Activated effector memory CD4-positive, alpha-beta T cell treated with Interleukin-2 at 50 U/mL for 16 hours (primary cell): ENCODE measurements around the gene NUTF2.
"Not testable (repeated sequence)": the region's sequence is repeated elsewhere in the genome, so short reads cannot be mapped to it uniquely, and the experiment has no call there.

Experiments used
- DNase-seq: peaks from one replicate; pipeline ENCODE4 v3.0.0-alpha.2; 2020

NUTF2 gene

DNA sequence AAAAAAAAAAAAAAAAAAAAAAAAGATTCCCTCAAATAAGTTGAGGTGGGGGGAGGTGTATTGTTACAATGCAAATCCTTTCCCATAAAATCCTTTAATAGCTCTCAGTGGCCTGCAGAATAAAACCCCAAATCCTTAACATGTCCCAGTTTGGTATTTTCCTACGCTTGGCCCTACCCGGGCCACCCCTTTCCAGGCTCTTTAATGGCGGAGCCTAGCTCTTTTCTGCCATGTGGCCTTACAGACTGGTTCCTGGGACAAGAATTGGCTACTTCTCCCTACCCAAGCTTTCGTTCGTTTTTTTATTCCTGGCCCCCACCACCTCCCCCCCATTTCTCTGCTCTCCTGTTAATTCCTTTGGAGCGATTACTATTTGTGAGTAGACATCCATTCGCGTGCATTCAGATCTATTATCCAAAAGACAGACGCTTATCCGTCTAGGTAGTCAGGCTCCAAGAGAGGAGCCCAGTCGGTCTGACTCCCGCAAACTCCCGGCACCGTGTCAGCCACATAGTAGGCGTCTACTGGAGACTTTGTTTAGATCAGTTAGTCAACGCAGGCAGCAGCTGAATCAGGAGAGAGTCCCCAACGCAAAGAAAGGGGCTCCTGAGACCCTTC is 5.4 kb upstream of the NUTF2 start:
- DNase-seq = no peak

DNA sequence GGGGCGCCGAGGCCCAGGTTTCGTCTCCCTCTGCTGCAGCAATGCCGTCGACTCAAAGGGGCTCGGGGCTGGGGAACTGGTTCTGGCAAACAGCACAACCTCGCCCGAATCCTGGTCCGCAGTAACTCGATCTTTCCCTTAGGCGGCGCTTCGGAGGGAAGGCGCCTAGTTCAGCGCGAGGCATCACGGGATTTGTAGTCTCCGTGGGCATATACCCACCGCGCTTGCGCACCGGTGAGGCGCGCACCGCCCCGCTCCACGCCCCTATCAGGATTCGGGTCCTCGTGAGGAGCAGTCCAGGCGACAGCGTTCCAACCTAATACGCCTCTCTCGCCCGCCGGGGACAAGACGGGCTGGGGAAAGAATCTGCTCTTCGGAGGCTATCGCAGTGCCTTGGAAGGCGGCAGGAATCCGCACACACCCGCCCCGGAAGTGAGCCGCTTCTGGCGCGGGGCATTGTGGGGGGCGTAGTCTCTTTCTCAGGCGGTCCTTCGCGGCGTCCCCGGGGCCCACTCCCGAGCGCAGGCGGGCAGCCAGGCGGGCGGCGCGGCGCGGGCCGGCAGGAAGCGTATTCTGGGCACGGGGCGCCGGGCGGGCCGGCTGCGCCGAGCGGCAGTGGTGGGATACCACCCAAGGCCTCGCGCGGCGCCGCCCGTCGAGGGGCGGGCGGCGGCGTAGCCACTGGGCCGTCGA is 4.8 kb upstream of the NUTF2 start, which contains the start of gene THAP11:
Gene THAP11, plus strand, starts transcription at position 505 of the 693 bp plus-strand sequence. CDS start 235 bp downstream, outside the sequence.
- peak; percentile 92 for DNase-seq

DNA sequence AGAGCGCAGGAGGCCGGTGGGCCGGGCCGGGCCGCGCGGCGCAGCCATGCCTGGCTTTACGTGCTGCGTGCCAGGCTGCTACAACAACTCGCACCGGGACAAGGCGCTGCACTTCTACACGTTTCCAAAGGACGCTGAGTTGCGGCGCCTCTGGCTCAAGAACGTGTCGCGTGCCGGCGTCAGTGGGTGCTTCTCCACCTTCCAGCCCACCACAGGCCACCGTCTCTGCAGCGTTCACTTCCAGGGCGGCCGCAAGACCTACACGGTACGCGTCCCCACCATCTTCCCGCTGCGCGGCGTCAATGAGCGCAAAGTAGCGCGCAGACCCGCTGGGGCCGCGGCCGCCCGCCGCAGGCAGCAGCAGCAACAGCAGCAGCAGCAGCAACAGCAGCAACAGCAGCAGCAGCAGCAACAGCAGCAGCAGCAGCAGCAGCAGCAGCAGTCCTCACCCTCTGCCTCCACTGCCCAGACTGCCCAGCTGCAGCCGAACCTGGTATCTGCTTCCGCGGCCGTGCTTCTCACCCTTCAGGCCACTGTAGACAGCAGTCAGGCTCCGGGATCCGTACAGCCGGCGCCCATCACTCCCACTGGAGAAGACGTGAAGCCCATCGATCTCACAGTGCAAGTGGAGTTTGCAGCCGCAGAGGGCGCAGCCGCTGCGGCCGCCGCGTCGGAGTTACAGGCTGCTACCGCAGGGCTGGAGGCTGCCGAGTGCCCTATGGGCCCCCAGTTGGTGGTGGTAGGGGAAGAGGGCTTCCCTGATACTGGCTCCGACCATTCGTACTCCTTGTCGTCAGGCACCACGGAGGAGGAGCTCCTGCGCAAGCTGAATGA is 4.0 kb upstream of the NUTF2 start:
- DNase-seq = peak; percentile 60

DNA sequence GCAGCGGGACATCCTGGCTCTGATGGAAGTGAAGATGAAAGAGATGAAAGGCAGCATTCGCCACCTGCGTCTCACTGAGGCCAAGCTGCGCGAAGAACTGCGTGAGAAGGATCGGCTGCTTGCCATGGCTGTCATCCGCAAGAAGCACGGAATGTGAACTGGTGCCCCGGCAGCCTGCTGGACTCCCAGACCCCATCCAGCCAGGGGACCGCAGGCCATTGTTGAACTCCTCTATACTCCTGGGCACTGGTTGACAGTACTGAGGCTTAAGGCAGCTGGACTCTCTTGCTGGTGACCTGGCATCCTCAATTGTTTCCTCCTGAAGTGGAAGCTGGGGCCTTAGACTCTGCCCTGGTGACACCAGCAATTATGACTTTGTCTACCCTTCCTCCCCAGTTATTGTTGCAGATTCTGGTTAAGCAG is 3.4 kb upstream of the NUTF2 start:
- DNase-seq = no peak

DNA sequence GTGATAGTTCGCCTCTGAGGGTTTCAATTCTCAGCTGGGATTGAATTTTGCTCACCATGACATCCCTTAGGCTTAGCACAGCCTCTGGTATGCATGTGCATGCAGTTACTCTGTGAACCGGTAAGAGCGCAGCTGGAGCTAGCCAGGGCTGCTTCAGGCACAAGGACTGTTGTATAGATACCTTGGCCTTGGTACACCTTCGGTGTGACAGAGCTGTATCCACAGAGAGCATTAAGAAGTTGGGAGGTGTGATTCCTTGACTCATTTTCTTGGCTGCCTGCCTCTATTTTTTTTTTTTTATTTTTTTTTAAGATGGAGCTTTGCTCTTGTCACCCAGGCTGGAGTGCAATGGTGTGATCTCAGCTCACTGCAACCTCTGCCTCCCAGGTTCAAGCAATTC is 2.2 kb upstream of the NUTF2 start:
- DNase-seq = no peak

DNA sequence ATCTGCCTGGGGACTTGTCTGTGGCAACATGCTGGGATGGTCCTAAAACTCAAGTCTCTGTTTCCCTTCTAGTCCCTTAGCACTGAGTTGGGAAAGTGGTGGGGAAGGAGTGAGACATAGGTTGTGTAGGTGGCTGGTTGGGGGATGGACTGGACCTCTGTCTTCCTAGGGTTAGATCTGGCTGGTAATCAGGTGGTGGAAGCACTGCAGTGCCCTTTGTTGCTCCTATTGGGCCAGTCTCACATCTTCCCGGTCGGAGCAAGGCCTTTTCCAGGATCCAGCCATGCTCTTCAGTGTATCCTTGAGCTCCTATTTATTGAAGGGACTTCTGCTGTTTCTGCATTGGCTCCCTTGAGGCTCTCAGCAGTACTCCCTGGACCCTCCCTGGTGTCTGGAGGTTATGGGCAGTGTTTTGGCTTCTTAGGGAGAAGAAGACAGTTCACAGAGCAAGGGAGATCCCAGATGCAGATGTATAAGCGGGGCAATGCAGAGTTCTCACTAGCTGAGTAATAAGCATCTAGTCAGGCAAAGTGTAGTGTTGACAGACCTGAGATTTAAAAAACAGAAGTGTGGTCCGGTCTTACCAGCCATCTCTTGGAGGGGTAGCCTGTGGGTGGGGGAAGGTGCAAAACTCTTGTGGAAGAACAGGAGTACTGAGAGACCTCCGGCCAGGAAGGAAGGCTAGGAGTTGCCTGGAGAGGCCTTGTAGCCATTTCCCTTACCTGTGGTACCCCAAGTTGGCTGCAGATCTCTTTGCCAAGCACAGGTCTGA is 1.3 kb upstream of the NUTF2 start:
- DNase-seq = no peak

DNA sequence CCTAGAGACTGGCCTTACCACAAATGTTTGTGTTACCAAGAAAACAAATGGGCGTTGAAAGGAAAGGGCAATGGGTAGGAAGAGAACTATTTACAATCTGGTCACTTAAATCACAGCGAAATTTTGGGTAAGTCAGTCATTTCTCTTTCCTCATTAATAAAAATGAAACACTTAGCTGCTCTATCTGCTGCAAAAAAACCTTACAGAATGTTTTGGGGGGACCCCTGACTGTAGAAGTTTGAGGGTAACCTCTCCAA is 742 bp upstream of the NUTF2 start:
- DNase-seq = no peak

DNA sequence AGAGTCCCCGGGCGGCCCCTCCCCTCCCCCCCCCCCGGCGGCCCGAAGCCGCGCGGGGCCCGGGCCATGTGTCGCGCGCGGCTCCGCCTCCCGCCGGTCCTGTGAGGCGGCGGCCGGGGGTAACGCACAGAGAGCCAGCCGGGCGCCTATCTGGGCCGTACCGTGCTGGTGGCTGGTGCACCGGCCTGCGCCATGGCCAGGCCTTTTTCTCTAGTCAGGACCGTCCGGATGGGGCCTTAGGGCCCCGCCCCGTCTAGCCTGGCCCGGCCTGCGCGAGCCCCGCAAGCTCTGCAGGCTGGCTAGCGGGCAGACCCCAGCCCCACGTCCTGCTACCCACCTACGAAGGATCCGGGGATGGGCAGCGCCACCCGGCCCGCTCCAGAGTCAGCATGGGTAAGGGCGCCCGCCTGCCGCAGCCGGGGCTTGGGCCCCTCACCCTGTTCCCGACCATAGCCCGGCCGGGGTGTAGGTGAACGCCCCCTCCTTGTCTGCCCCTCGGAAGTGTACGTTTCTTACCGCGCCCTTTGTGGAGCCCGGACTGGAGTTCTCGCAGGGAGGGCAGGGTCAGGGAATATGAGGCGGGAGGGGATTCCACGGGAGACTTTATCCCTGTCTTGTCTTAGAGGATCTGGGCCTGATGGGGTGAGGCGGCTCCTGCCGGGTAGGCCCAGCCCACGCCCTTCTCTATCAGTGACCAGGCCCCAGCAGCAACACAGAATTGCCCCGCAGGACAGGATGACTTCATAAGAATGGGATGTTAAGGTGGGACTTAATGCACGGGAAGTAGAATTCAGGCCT is 530 bp downstream of the NUTF2 start, which contains the start of gene CENPT:
Gene CENPT, minus strand, starts transcription at position 630 of the 798 bp plus-strand sequence. CDS start 13,834 bp downstream, outside the sequence.
- no peak for DNase-seq

DNA sequence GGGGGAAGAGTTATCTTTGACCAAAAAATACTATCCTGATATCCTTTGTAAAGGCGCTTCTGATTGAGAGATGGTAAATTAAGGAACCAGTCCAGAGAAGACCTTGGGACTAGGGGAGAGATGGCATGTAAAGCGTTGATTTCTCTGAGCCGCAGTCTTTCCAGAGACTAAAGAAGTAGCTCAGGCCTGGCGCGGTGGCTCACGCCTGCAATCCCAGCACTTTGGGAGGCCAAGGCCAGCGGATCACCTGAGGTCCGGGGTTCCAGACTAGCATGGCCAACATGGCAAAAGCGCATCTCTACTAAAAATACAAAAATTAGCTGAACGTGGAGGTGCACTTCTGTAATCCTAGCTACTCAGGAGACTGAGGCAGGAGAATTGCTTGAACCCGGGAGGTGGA is 1.4 kb downstream of the NUTF2 start:
- no peak for DNase-seq

DNA sequence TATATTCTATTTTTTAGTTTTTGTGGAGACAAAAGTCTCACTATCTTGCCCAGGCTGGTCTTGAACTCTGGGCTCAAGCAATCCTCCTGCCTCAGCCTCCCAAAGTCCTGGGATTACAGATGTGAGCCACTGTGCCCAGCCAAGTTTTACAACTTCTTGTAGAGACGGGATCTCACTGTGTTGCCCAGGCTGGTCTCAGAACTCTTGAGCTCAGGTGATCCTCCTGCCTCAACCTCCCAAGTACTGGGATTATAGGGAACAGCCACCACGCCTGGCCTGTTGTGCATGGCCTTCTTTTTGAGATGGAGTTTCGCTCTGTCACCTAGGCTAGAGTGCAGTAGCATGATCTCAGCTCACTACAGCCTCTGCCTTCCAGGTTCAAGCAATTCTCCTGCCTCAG is 6.9 kb downstream of the NUTF2 start:
- no peak for DNase-seq

DNA sequence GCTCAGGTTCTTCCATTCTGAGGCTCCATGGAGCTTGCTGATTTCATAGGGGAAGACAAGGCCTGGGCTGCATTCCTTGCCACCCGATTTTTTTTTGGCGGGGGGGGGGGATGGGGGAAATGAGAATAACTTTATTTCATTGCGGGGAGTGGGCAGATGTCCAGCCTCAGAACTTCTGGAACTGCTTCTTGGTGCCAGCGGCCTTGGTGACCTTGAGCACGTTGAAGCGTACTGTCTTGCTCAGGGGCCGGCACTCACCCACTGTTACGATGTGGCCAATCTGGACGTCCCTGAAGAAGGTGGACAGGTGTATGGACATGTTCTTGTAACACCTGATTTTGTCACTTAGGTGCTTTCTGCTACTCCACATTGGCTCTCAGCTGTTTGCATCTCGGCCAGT is 9.1 kb downstream of the NUTF2 start:
- no peak for DNase-seq

DNA sequence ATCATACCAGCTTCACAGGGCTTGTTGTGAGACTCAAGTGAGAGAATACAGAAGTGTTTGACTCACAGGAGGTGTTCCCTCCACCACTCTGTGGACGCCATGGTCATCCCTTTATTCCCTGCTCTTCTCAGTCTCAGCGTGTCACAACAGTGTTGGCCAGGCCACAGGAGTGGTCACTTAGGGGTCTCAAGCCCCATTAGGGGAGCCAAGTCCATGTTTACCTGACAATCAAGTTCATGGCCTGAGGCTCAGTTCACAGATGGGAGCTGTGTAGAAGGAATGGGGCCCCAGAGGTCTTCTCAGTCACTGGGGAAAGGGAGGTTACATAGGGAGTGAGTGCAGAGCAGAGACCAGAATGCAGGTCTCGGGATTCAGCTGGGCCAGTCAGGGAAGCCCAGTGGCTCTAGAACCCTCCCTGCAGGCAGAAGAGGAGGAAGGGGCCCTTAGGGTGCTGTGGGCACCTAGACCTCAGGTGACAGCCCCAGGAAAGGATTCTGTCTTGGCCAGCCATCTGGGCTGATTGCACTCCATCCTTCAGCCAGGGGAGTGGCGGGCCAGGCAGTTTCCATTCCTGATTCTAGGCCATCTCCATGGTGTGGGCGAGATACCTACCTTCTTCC is 10.3 kb downstream of the NUTF2 start:
- DNase-seq = no peak

DNA sequence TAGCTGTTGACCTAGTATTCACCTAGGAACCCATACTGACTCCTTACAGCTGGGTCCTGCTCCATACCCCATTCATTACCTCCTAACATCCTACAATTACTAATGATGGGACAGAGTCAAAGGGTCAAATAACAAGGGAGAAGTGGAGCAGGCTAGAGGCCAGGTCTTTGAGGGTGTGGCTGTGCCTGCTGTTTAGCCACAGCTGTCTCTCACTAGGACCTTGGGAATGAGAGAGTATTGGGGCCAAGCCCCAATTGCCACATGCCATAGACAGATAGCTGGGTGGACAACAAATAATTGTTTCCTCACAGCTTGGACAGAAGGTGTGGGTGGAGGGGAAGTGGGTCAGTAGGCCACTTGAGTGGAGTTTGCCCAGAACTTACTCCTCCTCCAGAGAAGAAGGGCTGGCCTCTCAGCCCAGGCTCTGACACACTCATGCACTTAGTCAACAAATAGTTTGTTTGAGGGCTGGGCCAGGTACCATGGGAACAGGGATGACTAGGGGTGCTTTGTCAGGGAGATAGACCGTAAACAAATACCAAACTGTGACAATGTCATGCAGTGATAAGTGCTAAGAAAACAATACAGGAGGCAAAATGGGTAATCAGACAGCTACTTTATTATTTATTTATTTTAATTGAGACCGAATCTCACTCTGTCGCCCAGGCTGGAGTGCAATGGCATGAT is 11.0 kb downstream of the NUTF2 start:
- no peak for DNase-seq

DNA sequence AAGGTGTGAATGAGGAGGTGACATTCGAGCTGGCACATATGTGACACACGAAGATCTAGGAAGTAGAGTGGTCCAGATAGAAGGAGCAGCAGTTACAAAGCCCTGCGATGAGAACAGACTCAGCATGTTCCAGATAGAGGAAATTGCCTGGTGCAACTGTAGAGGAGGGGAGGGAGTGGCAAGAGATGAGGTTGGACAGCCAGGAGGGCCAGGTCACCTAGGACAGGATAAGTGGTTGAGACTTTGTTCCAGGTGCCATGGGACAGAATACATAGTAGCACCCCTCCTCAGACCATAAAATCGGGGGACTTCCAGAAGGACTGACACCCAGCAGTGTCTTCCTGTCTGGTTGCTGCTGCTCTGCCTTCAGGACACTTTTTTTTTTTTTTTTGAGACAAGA is 11.8 kb downstream of the NUTF2 start:
- DNase-seq = no peak

DNA sequence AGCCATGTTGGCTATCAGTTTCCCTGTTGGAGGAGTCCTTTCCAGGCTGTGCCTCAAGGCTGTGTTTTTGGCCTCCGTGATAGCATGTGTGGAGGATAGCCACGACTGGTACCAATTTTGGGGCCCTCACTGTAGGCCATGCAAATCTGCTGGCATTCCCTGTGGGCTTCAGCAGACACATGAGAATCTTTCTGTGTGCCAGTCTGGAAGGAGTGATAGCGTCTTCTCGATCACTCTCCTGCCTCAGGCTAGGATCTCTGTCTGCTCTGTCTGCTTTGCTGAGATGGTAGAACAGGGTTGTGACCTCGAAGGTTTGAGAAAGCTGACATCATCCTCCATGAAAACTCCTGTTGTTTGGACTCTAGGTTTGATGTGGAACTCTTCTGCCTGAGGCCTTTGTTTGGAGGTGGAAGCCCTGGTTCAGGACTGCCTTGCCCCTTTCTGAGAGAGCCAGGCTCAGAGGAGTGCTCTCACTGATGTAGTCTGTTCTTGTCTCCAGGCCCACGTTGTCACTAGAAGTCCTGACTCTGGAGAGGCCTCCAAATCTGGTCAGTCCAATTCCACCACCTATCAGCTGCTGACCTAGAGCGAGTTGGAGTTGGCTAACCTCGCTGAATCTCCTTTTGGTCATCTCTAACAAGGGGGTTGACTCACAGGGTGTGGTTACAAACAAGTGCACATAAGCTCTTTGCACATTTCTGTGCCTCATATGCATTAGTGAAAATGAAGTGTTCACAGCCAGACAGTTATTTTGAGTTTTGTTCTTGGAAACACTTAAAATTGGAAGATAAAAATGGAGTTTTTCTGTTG is 14.1 kb downstream of the NUTF2 start:
- DNase-seq = no peak

DNA sequence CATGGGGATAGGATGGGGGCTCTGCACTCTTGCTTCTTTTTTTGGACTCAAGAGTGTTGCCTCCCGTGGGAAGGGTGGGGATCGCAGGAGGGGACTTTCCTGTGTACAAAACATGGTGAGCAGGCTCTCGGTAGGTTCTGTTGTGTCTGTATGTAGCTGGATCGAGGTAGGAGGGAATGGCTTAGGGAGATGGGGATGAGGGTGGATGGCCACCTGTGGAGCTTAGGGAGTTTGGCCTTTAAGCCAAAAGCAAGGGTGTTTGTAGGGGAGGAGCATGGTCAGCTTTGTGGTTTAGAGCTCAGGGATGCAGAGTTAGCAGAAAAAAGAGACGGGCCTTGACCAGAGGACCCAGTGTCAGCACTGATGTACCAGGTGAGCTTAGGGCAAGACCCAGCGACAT is 15.1 kb downstream of the NUTF2 start:
- DNase-seq = no peak

DNA sequence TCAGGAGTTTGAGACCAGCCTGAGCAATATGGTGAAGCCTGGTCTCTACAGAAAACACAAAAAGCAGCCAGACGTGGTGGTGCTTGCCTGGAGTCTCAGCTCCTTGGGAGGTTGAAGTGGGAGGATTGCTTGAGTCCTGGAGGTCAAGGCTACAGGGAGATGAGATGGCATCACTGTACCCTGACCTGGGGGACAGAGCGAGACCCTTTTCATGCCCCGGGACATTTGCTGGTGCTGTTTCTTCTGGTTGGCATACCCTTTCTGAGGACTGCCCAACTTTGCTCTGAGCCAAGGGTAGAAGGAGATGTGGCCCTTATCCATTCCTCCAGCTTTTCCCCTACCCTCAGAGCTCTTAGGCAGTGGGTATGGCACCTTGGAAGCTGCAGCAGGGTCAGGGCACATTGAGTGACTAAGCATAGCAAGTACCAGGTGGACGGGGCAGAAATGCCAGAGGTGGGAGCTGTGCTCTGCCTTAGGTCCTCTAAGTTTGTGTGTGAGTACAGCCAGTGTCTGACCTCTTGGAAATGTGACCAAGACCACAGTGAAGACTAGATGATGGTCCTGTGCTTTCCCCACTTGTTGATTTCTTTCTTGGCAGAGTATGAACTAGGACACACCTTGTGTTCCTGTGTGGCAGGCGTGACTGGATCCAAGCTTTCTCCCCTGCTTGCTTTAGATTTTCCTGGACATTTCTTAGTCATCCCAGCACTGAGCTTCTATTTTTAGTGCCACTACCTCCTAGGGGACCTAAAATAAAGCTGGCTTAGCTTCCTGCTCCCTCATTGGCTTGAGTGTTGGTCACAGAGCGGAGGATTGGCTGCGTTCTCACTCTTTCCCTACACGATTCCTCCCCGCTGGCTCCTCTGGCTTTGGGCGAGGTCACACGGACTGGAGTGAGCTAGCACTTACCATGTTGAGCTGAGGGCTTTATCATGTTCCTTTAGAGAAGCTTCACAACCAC is 16.2 kb downstream of the NUTF2 start:
- DNase-seq = no peak

DNA sequence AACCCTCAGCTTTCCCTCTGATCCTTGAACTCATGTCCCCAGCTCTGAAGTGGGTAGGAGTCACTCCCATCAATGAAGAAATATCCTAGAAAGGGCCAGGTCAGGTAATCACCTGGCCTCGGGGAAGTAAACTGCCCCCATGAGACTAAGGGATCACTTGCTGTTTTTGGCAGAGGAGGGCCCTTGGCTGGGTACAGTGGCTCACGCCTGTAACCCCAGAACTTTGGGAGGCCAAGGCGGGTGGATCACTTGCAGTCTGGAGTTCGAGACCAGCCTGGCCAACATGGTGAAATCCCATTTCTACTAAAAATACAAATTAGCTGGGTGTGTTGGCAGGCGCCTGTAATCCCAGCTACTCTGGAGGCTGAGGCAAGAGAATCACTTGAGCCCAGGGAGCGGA is 17.3 kb downstream of the NUTF2 start:
- DNase-seq = not testable (repeated sequence)

DNA sequence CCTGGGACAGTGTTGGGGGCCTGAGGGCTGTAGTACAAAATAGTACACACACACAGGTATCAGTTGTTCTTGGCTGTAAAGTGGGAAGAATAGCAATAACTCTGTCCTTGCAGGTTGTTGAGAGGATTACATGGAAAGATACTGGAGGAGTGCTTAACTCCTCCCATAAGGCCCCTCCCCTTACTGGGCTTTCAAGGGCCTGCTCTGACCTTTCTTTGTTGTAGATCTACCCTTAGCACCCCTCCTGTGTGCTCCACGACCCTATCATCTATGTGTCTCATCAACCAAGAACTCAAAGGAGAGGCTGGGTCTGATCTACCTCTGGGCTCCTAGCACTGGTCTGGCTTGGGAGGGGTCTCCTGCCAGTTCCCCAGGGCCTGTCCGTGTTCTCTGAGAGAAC is 17.9 kb downstream of the NUTF2 start:
- no peak for DNase-seq
